Measurements from ENCODE around the gene SLC39A3. TPM values are rescaled to one million over a fixed set of nuclear protein-coding genes. Genes with fewer than 3 reads are reported as not detected.

Gene SLC39A3
- total and polyA plus RNA-seq, 2 of the 8 experiments (the other 6 are each of a cell fraction or from before 2014, with no cell fraction given), result 33.0 to 52.9 TPM

GRCh38 chr19:2764945-2765344 lies 25.1 kb upstream of the SLC39A3 start (continued):
- TF ChIP-seq CEBPB (IDR thresholded peaks at IDR 0.05; ENCODE audit: low read depth, low read length), result no peak
- TF ChIP-seq SRF (IDR thresholded peaks at IDR 0.05; ENCODE audit: low read depth, low read length), result no peak
- no peak for TF ChIP-seq RFX5 (IDR thresholded peaks at IDR 0.05; ENCODE audit: borderline replicate concordance, low read depth, low read length)

Measured in H1 (cell line).